AG04450 (cell line): ENCODE results near the gene PAK5. TPM values are rescaled to one million over a fixed set of nuclear protein-coding genes. Genes with fewer than 3 reads are reported as not detected.

ENCODE experiments used
- CTCF ChIA-PET: fragments of 300-600, 350-600 bp; formaldehyde crosslinking; extraction: SDS; loops from one replicate; lab custom pipeline; 2022; ENCODE audit warnings: antibody characterized with exemption, inconsistent platforms; lab: Charles Lee
- POLR2A ChIA-PET: fragments of 350-600 bp; formaldehyde crosslinking; extraction: SDS; loops from one replicate; lab custom pipeline; 2021; ENCODE audit warnings: antibody characterized with exemption, inconsistent platforms; lab: Yijun Ruan, JAX
- DNase-seq: peaks from one replicate; pipeline ENCODE4 v3.0.0-alpha.2; 2011; ENCODE audit warnings: low read depth, low spot score
- H3K27ac ChIP-seq: one replicate; pipeline ENCODE4 v1.5.1; 2012; ENCODE audit warnings: low read depth, low read length, control low read depth
- H3K27me3 ChIP-seq: one replicate; pipeline ENCODE4 v1.6.0; 2012; ENCODE audit warnings: low read length; ENCODE audit not compliant: control insufficient read depth, insufficient read depth
- H3K4me3 ChIP-seq: 2 replicates; pipeline ENCODE4 v1.5.1; 2011; ENCODE audit warnings: mild to moderate bottlenecking, low read depth, low read length, control low read depth
- H3K9me3 ChIP-seq: 2 replicates; pipeline ENCODE4 v1.5.1; 2012; ENCODE audit warnings: low read length; ENCODE audit not compliant: control insufficient read depth, insufficient read depth
- polyA plus RNA-seq: library from polyadenylated mRNA; depleted of rRNA; stranded (reverse); fragments of >200 nt; gene quantifications from 2 replicates; pipeline ENCODE4 v1.2.3, GENCODE V29; 2011
- TF ChIP-seq, protein P1 (sequence below): IDR thresholded peaks from 2 replicates; pipeline ENCODE4 v1.5.1; 2011; ENCODE audit warnings: low read depth, low read length, control low read depth, inconsistent platforms

Gene PAK5
- polyA plus RNA-seq, 1 experiment = not detected

- H3K4me3 ChIP-seq = no peak overlapping the region
- H3K9me3 ChIP-seq = no peaks in the 10 kb centered on the region
- TF ChIP-seq, protein P1, sequence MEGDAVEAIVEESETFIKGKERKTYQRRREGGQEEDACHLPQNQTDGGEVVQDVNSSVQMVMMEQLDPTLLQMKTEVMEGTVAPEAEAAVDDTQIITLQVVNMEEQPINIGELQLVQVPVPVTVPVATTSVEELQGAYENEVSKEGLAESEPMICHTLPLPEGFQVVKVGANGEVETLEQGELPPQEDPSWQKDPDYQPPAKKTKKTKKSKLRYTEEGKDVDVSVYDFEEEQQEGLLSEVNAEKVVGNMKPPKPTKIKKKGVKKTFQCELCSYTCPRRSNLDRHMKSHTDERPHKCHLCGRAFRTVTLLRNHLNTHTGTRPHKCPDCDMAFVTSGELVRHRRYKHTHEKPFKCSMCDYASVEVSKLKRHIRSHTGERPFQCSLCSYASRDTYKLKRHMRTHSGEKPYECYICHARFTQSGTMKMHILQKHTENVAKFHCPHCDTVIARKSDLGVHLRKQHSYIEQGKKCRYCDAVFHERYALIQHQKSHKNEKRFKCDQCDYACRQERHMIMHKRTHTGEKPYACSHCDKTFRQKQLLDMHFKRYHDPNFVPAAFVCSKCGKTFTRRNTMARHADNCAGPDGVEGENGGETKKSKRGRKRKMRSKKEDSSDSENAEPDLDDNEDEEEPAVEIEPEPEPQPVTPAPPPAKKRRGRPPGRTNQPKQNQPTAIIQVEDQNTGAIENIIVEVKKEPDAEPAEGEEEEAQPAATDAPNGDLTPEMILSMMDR = no peak
- H3K27ac ChIP-seq = no peak overlapping the region
- no peak for DNase-seq
- CTCF ChIA-PET = no interaction called here
- H3K27me3 ChIP-seq = no peaks in the 10 kb centered on the region
- POLR2A ChIA-PET = no interaction called here
Measured at GRCh38 chr20:9594284-9594875, 244.5 kb downstream of the PAK5 start.

GRCh38 chr20:9592419-9592818 is 246.5 kb downstream of the PAK5 start:
- TF ChIP-seq, protein P1 = no peak
- ChIA-PET POLR2A (no interaction called here), CTCF (interaction anchor here (0.8 to 1.4 kb wide), 3 partner anchors 17 to 184 kb away, joined by 3 to 4 read pairs (median 4); no protein-coding TSS in a partner anchor)
- no peak for DNase-seq
- Histone ChIP-seq H3K9me3 (no peaks in the 10 kb centered on the region), H3K27me3 (no peaks in the 10 kb centered on the region), H3K4me3 (no peak overlapping the region), H3K27ac (no peak overlapping the region)

GRCh38 chr20:9591080-9591479 is 247.8 kb downstream of the PAK5 start:
- H3K4me3 ChIP-seq = no peak overlapping the region
- DNase-seq = no peak
- H3K27ac ChIP-seq = no peak overlapping the region
- ChIA-PET POLR2A (no interaction called here), CTCF (interaction anchor here (1.7 to 3.9 kb wide), 2 partner anchors 26 to 183 kb away, joined by 11 to 12 read pairs; no protein-coding TSS in a partner anchor)
- H3K27me3 ChIP-seq = no peaks in the 10 kb centered on the region
- H3K9me3 ChIP-seq = no peaks in the 10 kb centered on the region
- TF ChIP-seq, protein P1 = no peak

DNA sequence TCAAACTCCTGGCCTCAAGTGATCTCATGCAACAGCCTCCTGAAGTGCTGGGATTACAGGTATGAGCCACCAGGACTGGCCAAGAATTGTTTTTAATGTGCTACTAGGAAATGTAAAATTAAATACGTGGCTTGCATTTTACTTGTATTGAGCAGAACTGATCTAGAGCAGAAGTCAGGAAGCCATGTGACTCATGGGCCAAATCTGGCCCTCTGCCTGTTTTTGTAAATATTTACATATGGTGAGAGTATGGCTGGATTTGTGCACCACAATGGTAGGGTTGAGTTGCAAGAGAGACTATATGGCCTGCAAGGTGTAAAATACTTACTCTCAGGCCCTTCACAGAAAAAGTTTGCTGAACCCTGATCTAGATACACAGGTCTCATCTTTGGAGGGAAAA is 248.7 kb downstream of the PAK5 start:
- ChIA-PET CTCF (interaction anchor here (1.5 to 3.9 kb wide), 3 partner anchors 18 to 182 kb away, joined by 4 to 12 read pairs (median 11); no protein-coding TSS in a partner anchor), POLR2A (no interaction called here)
- peak; percentile 55 for DNase-seq

DNA sequence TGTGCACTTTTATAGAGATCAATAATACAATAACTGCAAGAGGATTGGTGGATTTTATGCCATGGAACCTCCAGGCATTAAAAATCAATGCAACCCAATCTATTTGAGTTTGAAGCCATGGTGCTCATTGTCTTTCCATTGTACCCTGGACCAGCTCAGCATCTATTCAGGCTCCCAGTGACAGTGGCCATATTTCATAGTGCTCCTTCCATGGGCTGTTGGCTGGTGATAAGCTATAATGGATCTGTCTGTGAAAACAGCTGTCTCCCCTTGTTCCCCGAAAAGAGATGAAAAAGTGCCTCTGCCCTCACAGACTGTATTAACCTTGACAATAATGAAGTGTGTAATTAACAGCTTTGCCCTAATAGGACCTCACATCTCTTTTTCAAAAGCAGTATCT is 250.2 kb downstream of the PAK5 start:
- Histone ChIP-seq H3K27ac (no peak overlapping the region), H3K9me3 (no peaks in the 10 kb centered on the region), H3K27me3 (no peaks in the 10 kb centered on the region), H3K4me3 (no peak overlapping the region)
- TF ChIP-seq, protein P1 = no peak
- DNase-seq = no peak
- POLR2A ChIA-PET = no interaction called here
- CTCF ChIA-PET = interaction anchor here (0.5 to 3.9 kb wide), 6 partner anchors 20 to 324 kb away, joined by 3 to 12 read pairs (median 4); no protein-coding TSS in a partner anchor

More for the DNA sequence above, 248.7 kb downstream of the PAK5 start:
- Histone ChIP-seq H3K27ac (no peak overlapping the region), H3K27me3 (no peaks in the 10 kb centered on the region), H3K4me3 (no peak overlapping the region), H3K9me3 (no peaks in the 10 kb centered on the region)
- TF ChIP-seq, protein P1 = no peak
